ENCODE results near the gene ABCC8. TPM values are rescaled to one million over a fixed set of nuclear protein-coding genes. Genes with fewer than 3 reads are reported as not detected.

ABCC8 gene
- total and polyA plus RNA-seq, 9 of the 15 experiments (the other 6 are each of a cell fraction or from before 2014, with no cell fraction given): not detected

DNA sequence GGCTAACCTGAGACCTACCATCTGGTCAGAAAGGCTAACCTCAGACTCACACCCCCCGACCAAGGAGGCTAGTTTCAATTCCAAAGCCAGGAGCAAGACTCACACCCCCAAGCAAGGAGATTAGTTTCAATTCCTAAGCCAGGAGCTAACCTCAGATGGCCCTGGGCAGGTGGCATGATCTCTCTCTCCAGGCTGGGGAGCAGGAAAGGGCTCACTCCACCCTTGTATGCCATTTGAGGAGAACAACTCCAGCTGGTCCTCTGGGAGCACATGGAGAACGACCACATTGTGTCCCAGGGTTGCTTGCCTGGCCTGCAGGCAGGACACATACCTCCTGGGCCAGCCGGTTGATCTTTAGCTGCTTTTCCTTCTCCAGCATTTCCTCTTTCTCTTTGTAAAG lies 34.9 kb upstream of the ABCC8 start:
- intact Hi-C loops (cut with micrococcal nuclease): no loop called here

More for the DNA sequence above, 34.9 kb upstream of the ABCC8 start:
- no peaks in the 10 kb centered on the region for H3K9me3 ChIP-seq (replicated peaks; ENCODE audit: control insufficient read depth, insufficient read depth, low read depth, low read length)
- ChIA-PET POLR2A (interaction anchor here (0.6 to 1.0 kb wide), 3 partner anchors 9 to 36 kb away, joined by 3 to 5 read pairs (median 4); no protein-coding TSS in a partner anchor), CTCF (ENCODE audit: low intra/inter-chr PET ratio) (no interaction called here)
- H2AFZ ChIP-seq (ENCODE audit: low read depth, low read length): no peak overlapping the region
- WGBS (ENCODE audit: insufficient coverage, low coverage, missing lambda C conversion rate): 0% methylated on average over 3 of the region's 3 CpGs
- BruUV-seq (replicated peaks): no TSS peak
- H3K9me1 ChIP-seq (ENCODE audit: control insufficient read depth, insufficient read depth, low read length): no peaks in the 10 kb centered on the region
- DNase-seq (ENCODE audit: extremely low read depth in 1 of 4, low spot score in 3 of 4) (no peak), FAIRE-seq (no peak), ATAC-seq (no peak)
- in situ Hi-C loops (cut with MboI): no loop called here
- H3K9ac ChIP-seq (ENCODE audit: insufficient read depth in 1 of 2, low read depth in 2 of 2, low read length in 2 of 2): no peak overlapping the region
- H3K4me1 ChIP-seq (replicated peaks in 1 of 2; ENCODE audit: control insufficient read depth in 2 of 2, insufficient read depth in 2 of 2, low read length in 2 of 2): no peaks in the 10 kb centered on the region
- H3K27me3 ChIP-seq (ENCODE audit: control insufficient read depth in 2 of 2, insufficient read depth in 2 of 2, low read length in 2 of 2): peaks cover 9 to 46% of the 10 kb centered on the region in 2 experiments
- no peaks in the 10 kb centered on the region; the same call in 1 of the 2 replicates for H4K20me1 ChIP-seq (replicated peaks; ENCODE audit: control insufficient read depth, insufficient read depth, low read length)
- H3K4me3 ChIP-seq: no peak overlapping the region
- no peak overlapping the region for H3K4me2 ChIP-seq (ENCODE audit: insufficient read depth, low read length)
- no peaks in the 10 kb centered on the region for H3K79me2 ChIP-seq (ENCODE audit: control insufficient read depth, insufficient read depth, low read length)
- H3K27ac ChIP-seq (ENCODE audit: extremely low read depth, low read depth, low read length): no peak overlapping the region
- TF ChIP-seq CHCHD3 (CRISPR knock-in tag; IDR thresholded peaks at IDR 0.05) (no peak), TARDBP (IDR thresholded peaks at IDR 0.05) (no peak), FOXM1 (IDR thresholded peaks at IDR 0.05; ENCODE audit: low read depth) (no peak), FOXM1 (CRISPR knock-in tag; IDR thresholded peaks at IDR 0.05; ENCODE audit: low read depth) (no peak), TEAD1 (CRISPR knock-in tag; IDR thresholded peaks at IDR 0.05) (no peak)
- TF ChIP-seq, protein P1, sequence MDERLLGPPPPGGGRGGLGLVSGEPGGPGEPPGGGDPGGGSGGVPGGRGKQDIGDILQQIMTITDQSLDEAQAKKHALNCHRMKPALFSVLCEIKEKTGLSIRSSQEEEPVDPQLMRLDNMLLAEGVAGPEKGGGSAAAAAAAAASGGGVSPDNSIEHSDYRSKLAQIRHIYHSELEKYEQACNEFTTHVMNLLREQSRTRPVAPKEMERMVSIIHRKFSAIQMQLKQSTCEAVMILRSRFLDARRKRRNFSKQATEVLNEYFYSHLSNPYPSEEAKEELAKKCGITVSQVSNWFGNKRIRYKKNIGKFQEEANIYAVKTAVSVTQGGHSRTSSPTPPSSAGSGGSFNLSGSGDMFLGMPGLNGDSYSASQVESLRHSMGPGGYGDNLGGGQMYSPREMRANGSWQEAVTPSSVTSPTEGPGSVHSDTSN (CRISPR knock-in tag; IDR thresholded peaks at IDR 0.05; ENCODE audit: low read depth): no peak
- TF ChIP-seq, protein P1 (tag; conservative IDR thresholded peaks at IDR 0.05; ENCODE audit: low read depth): no peak
- no peaks in the 10 kb centered on the region for H3K36me3 ChIP-seq (ENCODE audit: control insufficient read depth, insufficient read depth, low read length)
